Prostate gland (tissue), 2 donors: Measurements from ENCODE around the gene OR52R1. TPM values are rescaled to one million over a fixed set of nuclear protein-coding genes. Genes with fewer than 3 reads are reported as not detected.

Source experiments
- DNase-seq: peaks from one replicate; pipeline ENCODE4 v3.0.0-alpha.2; 2019; ENCODE audit warnings: low spot score
- H3K27ac ChIP-seq, 2 donors: fragments of 200-600 bp; sonication (generic); 2 replicates each; pipeline ENCODE4 v1.5.1; 2017 to 2019
- H3K27me3 ChIP-seq: fragments of 200-600 bp; sonication (generic); replicated peaks from 2 replicates; pipeline ENCODE4 v1.5.1; 2019; ENCODE audit not compliant: insufficient read depth
- H3K36me3 ChIP-seq, 2 donors: fragments of 200-600 bp; sonication (generic); 1 replicate in 1 of 2; 2 replicates in 1 of 2; pipeline versions ENCODE4 v1.5.1 to v1.8.1; 2017 to 2019
- H3K4me1 ChIP-seq: fragments of 200-600 bp; sonication (generic); replicated peaks from 2 replicates; pipeline ENCODE4 v1.5.1; 2019
- H3K4me3 ChIP-seq, 2 donors: fragments of 200-600 bp; sonication (generic); 2 replicates each; pipeline ENCODE4 v1.5.1; 2017 to 2019
- H3K9me3 ChIP-seq: fragments of 200-600 bp; sonication (generic); 2 replicates; pipeline ENCODE4 v1.5.1; 2017
- CTCF ChIP-seq, 4 experiments: fragments of 200-600 bp in 2 of 4; fragments of 450-650 bp in 2 of 4; sonication (generic) in 2 of 4; IDR thresholded peaks; 1 replicate in 3 of 4; 2 replicates in 1 of 4; pipeline ENCODE4 v1.5.1; 2016 to 2019; ENCODE audit warnings: antibody characterized with exemption in 4 of 4, mild to moderate bottlenecking in 2 of 4, moderate library complexity in 2 of 4
- POLR2A ChIP-seq: fragments of 450-650 bp; IDR thresholded peaks from one replicate; pipeline ENCODE4 v1.6.1; 2016; ENCODE audit warnings: antibody characterized with exemption, mild to moderate bottlenecking
- POLR2AphosphoS5 ChIP-seq: sonication (generic); formaldehyde crosslinking; IDR thresholded peaks from one replicate; pipeline ENCODE4 v1.6.1; 2017; ENCODE audit warnings: antibody characterized with exemption
- WGBS: methylation state at CpG from one replicate; pipeline ENCODE4 v1.1.5; 2018; 5-methylcytosine and 5-hydroxymethylcytosine counted together
- intact Hi-C: fragments of 100-400 bp; cut with DNase I; formaldehyde crosslinking; loops from one replicate; pipeline ENCODE4 v1.14.2; 2022
- total RNA-seq, 2 donors: library from RNA; depleted of rRNA; stranded (reverse); fragments of >200 nt; gene quantifications; one replicate each; pipeline ENCODE4 v1.1.0, GENCODE V29; 2016

The OR52R1 gene
- total RNA-seq, 2 donors from 2014 or later: not detected

GRCh38 chr11:4830909-4831308 lies 26.7 kb upstream of the OR52R1 start:
- H3K27me3 ChIP-seq: no peaks in the 10 kb centered on the region
- H3K9me3 ChIP-seq: no peaks in the 10 kb centered on the region
- H3K4me1 ChIP-seq: no peaks in the 10 kb centered on the region
- H3K36me3 ChIP-seq: no peaks in the 10 kb centered on the region
- no peak overlapping the region for H3K27ac ChIP-seq
- TF ChIP-seq POLR2A (no peak), CTCF (IDR thresholded peaks at IDR 0.05) (no peak), POLR2AphosphoS5 (no peak)
- 63% methylated on average over 2 of the region's 2 CpGs for WGBS
- intact Hi-C loops: no loop called here
- H3K4me3 ChIP-seq: no peak overlapping the region
- no peak for DNase-seq

GRCh38 chr11:4830346-4830745 lies 26.2 kb upstream of the OR52R1 start:
- no peak for TF ChIP-seq CTCF (IDR thresholded peaks at IDR 0.05)
- TF ChIP-seq POLR2AphosphoS5: no peak
- TF ChIP-seq POLR2A: no peak
- no peaks in the 10 kb centered on the region for H3K36me3 ChIP-seq
- no peak for DNase-seq
- H3K27me3 ChIP-seq: no peaks in the 10 kb centered on the region
- WGBS: 43% methylated on average over 1 of the region's 1 CpG
- H3K4me1 ChIP-seq: no peaks in the 10 kb centered on the region
- H3K9me3 ChIP-seq: no peaks in the 10 kb centered on the region
- H3K4me3 ChIP-seq: no peak overlapping the region
- intact Hi-C loops: no loop called here
- no peak overlapping the region for H3K27ac ChIP-seq

- no peaks in the 10 kb centered on the region for H3K9me3 ChIP-seq
- H3K27ac ChIP-seq: peak overlapping the region; percentile 38 to 56
- peak; percentile 81 for TF ChIP-seq POLR2AphosphoS5
- TF ChIP-seq POLR2A: no peak
- peak in 3 of 4 experiments; percentile 61 to 91 (median 74) for TF ChIP-seq CTCF (IDR thresholded peaks at IDR 0.05)
- H3K27me3 ChIP-seq: no peaks in the 10 kb centered on the region
- DNase-seq: peak; percentile 70
- no peaks in the 10 kb centered on the region for H3K36me3 ChIP-seq
- intact Hi-C loops: loop anchor here (2.0 to 10.0 kb wide), 3 partner anchors 112 to 639 kb away; partner anchors contain the start of gene OR51D1
- H3K4me1 ChIP-seq: no peaks in the 10 kb centered on the region
- no peak overlapping the region for H3K4me3 ChIP-seq
These were observed 22.2 kb upstream of the OR52R1 start for GRCh38 chr11:4826425-4826824.

GRCh38 chr11:4825132-4825531 lies 21.0 kb upstream of the OR52R1 start:
- H3K27me3 ChIP-seq: no peaks in the 10 kb centered on the region
- H3K36me3 ChIP-seq: no peaks in the 10 kb centered on the region
- intact Hi-C loops: loop anchor here (5.0 to 10.0 kb wide), 2 partner anchors 110 to 638 kb away; no protein-coding TSS in a partner anchor
- H3K27ac ChIP-seq: no peak overlapping the region
- no peak overlapping the region for H3K4me3 ChIP-seq
- no peak for DNase-seq
- H3K4me1 ChIP-seq: no peaks in the 10 kb centered on the region
- H3K9me3 ChIP-seq: no peaks in the 10 kb centered on the region
- TF ChIP-seq POLR2A: no peak
- TF ChIP-seq CTCF (IDR thresholded peaks at IDR 0.05): no peak
- no peak for TF ChIP-seq POLR2AphosphoS5

GRCh38 chr11:4821021-4821420 lies 16.8 kb upstream of the OR52R1 start, which contains the start of gene OR51F2:
TSS of gene OR51F2 (plus strand) at chr11:4821321. CDS start at chr11:4821422, 101 bp downstream.
- Histone ChIP-seq H3K27me3 (no peaks in the 10 kb centered on the region), H3K36me3 (no peaks in the 10 kb centered on the region), H3K9me3 (no peaks in the 10 kb centered on the region), H3K4me3 (no peak within 1 kb of the TSS), H3K27ac (no peak within 1 kb of the TSS), H3K4me1 (no peaks in the 10 kb centered on the region)
- DNase-seq: no peak
- intact Hi-C loops: loop anchor here (10.0 kb wide), 1 partner anchor 106 kb away; no protein-coding TSS in a partner anchor
- WGBS: 33% methylated on average over 1 of the region's 1 CpG
- TF ChIP-seq POLR2A (no peak), POLR2AphosphoS5 (no peak), CTCF (IDR thresholded peaks at IDR 0.05) (no peak)
